GM12874 (cell line): ENCODE results near the gene P2RY12.

ENCODE experiments used
- CTCF ChIP-seq: IDR thresholded peaks from 2 replicates; pipeline ENCODE4 v1.5.1; 2011; ENCODE audit warnings: low read depth, mild to moderate bottlenecking, control low read depth, low read length, moderate library complexity; ENCODE audit not compliant: insufficient read depth

The P2RY12 gene

GRCh38 chr3:151404316-151404715, 19.8 kb upstream of the P2RY12 start:
- no peak for TF ChIP-seq CTCF

- TF ChIP-seq CTCF = no peak
Measured at GRCh38 chr3:151403246-151403645, 18.7 kb upstream of the P2RY12 start.

GRCh38 chr3:151402349-151402748, 17.8 kb upstream of the P2RY12 start:
- TF ChIP-seq CTCF = no peak

- no peak for TF ChIP-seq CTCF
Measured at GRCh38 chr3:151400341-151400740, 15.8 kb upstream of the P2RY12 start.

GRCh38 chr3:151398895-151399294, 14.3 kb upstream of the P2RY12 start:
- no peak for TF ChIP-seq CTCF

GRCh38 chr3:151395806-151396205, 11.3 kb upstream of the P2RY12 start:
- TF ChIP-seq CTCF = no peak

- no peak for TF ChIP-seq CTCF
Measured at GRCh38 chr3:151394611-151395010, 10.1 kb upstream of the P2RY12 start.

GRCh38 chr3:151393941-151394340, 9.4 kb upstream of the P2RY12 start:
- TF ChIP-seq CTCF = no peak
